SW480 (cell line): ENCODE measurements around the gene SGCA.

Experiments
- DNase-seq: peaks from one replicate; pipeline ENCODE4 v3.0.0-alpha.2; 2016; ENCODE audit warnings: low spot score

SGCA gene

GRCh38 chr17:50165867-50166517 is at the start of gene SGCA:
SGCA (plus strand) TSS chr17:50166005; CDS start chr17:50166041, 36 bp downstream.
- DNase-seq, result no peak

DNA sequence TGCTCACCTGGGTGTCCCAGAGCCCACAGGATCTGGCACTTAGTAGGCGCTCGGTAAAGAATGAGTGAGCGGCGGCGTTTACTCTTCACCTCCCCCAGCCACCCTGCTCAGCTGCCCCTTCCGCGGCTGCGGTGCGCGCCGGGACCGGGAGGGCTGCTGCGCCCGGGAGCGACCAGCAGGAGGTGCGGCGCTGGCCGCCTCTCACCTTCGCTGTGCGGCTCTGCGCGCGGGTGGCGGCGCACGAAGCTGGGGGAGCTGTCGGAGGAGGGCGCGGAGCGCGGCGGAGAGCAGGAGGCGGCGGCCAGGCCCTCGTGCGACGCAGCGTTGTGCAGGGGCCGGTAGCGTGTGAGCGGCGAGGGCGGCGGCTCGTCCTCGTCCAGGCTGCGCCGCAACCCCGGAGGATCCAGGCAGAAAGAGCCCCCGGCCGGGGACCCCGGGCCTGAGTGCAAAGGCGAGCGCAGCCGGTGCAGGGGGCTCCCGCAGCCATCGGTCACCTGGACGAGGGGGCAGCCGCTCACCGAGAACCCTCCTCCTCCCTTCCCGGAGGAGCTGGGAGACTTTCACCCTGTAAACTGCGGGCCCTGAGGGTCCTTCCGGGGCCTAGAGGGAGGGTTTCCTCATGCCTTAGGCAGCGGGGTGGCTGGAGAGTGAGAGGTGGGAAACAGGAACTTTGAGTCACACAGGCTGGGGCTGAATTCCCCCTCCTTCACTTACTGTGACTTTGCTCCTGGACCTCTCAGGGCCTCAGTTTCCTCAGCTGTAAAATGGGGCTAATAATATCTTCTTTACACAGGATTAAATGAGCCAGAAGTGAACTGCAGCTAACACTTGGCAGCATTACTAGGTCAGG is 48.4 kb upstream of the SGCA start:
- peak; percentile 48 for DNase-seq

DNA sequence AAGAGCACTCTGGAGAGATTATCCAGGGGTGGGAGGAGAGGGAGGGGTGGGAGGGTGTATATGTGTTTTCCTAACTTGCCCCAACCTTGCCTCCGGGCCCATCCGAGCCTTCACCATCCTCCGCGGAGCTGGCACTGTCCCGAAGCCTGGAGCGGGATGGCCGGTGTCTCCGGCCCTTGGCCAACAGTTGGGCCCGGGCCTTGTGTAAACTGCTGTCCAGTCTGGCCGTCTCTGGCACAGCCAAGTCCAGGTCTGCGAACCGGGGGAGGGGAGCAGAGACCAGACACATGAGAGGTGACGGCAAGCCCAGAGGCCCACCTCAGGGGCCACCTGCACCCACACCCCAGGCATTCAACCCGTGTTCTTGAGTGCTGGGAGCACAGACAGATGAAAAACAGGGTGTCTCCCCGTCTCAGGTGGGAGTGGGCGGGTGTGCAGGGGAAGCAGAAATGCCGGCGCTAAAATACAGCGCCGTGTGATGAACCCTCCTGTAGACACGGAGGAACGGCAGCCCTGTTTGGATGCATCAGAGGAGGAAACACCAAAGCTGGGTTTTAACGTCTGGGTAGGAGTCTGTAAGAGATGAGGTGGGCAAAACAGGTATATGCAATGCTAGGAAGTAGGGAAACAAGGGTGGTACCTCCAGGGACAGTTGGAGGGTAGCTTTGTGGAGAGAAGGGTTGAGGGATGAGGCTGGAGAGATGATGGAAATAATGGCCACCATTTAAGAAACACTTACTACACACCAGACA is 47.6 kb upstream of the SGCA start:
- no peak for DNase-seq

GRCh38 chr17:50118828-50119218 is 47.0 kb upstream of the SGCA start:
- DNase-seq, result no peak

DNA sequence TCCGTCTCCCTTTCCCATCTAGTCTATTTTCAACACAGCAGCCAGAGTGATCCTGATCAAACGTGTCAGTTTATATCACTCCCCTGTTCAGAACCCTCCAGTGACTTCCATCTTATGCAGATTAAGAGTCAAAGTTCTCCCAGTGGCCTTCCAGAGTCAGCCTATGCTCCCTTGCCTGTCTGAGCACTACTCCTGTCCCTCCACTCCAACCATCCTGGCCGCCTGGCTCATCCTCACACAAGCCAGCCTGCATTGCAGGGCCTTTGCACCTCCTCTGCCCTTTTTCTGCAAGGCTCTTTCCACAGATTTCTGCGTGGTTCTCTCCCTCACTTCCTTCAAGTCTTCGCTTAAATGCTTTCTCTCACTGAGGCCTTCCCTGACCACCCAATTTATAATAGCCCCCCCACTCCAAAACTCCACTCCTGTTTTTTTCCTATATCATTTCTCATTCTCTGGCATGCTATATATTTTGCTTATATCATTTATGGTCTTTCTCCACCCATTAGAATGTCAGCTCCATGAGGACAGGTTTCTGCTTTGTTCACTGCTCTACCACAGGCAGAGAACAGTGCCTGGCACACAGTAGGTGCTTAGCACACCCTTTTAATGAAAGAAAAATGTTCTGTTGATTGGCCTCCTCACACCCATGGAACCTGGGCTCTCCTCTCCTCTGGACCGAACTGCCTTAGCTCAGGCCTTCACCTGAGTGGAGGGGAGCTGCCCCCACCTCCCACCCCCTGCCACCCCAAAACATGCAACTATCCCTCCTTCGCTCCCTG is 45.1 kb upstream of the SGCA start:
- no peak for DNase-seq

GRCh38 chr17:50122945-50123344 is 42.9 kb upstream of the SGCA start:
- DNase-seq, result no peak

DNA sequence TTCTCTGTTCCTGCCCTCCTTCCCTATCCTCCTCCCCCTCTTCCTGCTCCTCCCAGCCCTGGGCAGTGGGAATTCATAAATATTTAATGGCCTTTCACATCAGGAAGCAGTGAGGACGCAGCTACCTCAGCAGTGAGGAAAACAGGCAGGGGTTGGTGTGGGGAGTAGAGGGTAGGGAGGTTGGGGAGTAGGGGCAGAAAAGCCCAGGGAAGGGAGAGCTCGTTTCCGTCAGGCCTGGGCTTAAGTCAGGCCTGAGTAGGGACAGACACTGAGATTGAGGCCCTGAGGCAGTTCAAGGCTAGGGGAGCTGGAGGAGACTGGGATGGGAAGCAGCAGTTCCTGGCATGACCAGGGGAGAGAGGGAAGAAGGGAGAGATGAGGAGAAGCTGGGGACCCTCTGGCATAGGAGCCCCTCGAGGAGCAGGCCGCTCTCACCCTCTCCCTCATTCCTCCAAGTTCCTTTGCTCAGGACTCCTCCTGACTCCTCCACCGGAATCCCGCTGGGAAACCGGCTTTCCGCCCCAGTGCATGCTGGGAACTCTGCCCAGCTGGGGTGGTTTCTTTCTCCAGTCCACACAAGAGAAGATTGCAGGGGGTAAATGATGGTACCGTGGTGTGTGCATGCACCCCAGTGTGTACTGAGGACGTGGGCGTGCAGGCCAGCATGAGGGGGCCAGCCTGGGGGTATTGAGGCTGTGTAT is 42.0 kb upstream of the SGCA start:
- DNase-seq, result no peak

- DNase-seq, result no peak
Measured at GRCh38 chr17:50125420-50125997, 40.3 kb upstream of the SGCA start.

DNA sequence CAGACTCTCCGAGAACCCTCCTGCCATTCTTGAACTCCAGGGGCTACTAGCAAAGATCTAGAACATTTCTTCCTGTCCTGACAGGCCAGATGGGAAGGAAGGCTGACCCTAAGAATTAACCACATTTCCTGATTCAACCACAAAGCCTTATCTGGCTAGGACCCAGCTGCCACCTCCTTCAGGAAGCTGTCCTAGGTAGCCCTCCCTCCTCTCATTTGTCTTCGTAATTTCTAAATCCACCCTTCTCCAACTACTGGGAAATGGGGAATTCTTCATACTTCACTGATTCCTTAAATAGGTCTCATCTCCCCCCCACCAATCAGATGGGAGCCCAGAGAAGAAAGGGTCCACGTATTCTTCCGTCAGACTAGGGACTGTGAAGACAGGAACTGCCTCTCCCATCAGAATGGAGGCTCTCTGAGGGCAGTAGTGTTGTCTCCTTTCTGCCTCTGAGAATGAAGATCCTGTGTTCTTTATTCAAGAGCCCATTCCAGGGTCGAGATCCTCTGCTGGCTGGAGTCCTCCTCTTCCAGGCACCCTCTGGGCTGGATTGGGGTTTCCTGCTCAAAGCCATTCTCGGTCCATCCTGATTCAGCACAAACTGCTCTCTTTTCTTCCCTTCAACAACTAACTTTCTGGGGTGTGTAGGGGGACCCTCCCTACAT is 38.0 kb upstream of the SGCA start:
- no peak for DNase-seq

GRCh38 chr17:50128441-50129352 is 37.1 kb upstream of the SGCA start:
- DNase-seq, result no peak

- DNase-seq, result no peak
Measured at GRCh38 chr17:50129353-50129727, 36.5 kb upstream of the SGCA start.

- peak; percentile 56 for DNase-seq
Measured at GRCh38 chr17:50129728-50130558, 35.9 kb upstream of the SGCA start, which contains the start of gene SAMD14. SAMD14 (minus strand) TSS chr17:50130160; CDS start chr17:50124959, 5,201 bp downstream.

GRCh38 chr17:50130559-50131305 is 35.1 kb upstream of the SGCA start:
- no peak for DNase-seq

- no peak for DNase-seq
Measured at GRCh38 chr17:50132104-50132794, 33.6 kb upstream of the SGCA start.

DNA sequence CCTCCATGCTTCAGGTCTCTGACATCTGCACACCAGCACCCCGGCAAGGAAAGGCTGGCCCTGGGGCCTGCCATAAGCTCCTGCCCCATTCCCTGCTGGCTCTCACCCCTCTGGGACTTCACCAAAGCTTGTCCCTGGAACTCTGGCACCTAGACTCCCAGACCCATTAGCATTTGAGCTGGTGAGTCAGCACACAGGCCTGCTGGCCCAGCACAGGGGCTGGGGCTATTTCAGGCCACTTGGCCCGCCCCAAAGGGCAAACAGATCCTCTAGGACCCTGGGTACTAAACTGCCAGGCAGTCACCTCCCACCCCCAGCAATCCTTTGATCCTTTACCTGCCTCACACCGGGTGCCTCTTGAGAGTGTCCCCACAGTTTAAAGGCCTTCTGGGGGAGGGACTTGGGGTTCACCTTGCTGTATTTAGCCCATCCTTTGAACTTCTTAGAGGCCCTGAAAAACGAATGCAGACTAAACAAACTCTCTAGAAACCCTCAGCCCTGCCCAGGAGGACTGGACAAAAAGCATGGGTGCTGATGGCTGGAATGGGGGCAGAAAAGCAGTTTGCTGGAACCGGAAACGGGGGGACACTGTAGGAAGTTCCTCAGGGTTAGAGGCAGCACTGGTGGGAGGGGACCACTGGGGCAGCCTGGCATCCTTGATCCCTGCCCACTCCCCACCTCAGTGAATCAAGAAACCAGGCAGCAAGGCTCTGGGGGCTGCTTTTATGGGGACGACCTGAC is 32.6 kb upstream of the SGCA start:
- DNase-seq, result peak; percentile 63

GRCh38 chr17:50133769-50134099 is 32.1 kb upstream of the SGCA start:
- no peak for DNase-seq
